ENCODE measurements around the gene CDKN2AIPNL.
"Not testable (repeated sequence)": the region's sequence is repeated elsewhere in the genome, so short reads cannot be mapped to it uniquely, and the experiment has no call there.

Gene CDKN2AIPNL

DNA sequence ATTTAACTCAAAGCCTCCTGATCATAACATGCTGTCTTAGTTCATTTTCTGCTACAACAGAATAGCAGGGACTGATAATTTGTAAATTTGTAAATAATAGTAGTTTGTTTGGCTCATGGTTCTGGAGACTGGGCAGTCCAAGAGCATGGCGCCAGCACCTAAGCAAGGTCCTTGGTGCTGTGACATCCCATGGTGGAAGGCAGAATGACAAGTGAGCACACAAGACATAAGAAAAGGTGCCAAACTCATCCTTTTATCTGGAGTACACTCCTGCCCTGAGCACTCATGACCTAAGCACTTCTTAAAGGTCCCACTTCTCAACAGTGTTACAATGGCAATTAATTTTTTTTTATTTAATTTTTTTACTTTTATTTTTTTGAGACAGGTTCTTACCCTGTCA, 24.2 kb downstream of the CDKN2AIPNL start:
- TF ChIP-seq, protein P1, sequence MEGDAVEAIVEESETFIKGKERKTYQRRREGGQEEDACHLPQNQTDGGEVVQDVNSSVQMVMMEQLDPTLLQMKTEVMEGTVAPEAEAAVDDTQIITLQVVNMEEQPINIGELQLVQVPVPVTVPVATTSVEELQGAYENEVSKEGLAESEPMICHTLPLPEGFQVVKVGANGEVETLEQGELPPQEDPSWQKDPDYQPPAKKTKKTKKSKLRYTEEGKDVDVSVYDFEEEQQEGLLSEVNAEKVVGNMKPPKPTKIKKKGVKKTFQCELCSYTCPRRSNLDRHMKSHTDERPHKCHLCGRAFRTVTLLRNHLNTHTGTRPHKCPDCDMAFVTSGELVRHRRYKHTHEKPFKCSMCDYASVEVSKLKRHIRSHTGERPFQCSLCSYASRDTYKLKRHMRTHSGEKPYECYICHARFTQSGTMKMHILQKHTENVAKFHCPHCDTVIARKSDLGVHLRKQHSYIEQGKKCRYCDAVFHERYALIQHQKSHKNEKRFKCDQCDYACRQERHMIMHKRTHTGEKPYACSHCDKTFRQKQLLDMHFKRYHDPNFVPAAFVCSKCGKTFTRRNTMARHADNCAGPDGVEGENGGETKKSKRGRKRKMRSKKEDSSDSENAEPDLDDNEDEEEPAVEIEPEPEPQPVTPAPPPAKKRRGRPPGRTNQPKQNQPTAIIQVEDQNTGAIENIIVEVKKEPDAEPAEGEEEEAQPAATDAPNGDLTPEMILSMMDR (conservative IDR thresholded peaks at IDR 0.05; ENCODE audit: low read length): no peak
- no peak for DNase-seq (ENCODE audit: low read depth)
- H3K4me3 ChIP-seq (ENCODE audit: low read length): no peak overlapping the region

DNA sequence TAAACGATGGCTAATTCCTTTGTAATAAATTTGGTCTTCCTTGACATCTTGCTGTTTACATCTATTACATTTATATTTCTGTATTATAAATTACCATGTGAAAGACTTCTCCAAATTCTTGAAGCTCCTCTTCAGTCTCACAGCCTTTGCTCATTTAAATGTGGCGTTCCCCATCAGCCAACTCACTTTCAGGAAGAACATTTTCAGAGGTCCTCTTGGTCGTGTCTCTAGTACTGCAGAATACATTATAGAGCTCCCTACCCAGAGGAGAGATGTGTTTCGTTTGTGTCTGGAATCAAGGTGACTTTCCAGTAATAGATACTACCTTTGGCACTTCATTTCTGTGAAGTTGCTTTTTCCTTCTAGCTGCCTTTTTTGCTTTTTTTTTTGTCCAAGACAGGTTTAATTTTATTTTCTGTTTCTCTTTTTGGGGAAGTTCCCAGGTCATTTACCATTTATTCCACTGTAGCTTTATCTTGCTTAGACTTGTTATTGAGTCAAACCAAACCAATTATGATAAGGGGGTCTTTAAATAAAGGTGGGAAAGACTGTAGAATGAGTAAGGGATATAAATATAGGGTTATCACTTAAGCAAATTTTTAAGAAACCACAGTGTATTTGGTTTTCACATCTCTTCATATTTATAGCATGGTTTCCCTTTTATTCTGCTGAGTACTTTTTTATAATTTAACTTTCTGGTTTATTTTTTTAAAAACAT, 27.5 kb downstream of the CDKN2AIPNL start:
- TF ChIP-seq, protein P1 (conservative IDR thresholded peaks at IDR 0.05; ENCODE audit: low read length): no peak
- no peak overlapping the region for H3K4me3 ChIP-seq (ENCODE audit: low read length)
- no peak for DNase-seq (ENCODE audit: low read depth)

DNA sequence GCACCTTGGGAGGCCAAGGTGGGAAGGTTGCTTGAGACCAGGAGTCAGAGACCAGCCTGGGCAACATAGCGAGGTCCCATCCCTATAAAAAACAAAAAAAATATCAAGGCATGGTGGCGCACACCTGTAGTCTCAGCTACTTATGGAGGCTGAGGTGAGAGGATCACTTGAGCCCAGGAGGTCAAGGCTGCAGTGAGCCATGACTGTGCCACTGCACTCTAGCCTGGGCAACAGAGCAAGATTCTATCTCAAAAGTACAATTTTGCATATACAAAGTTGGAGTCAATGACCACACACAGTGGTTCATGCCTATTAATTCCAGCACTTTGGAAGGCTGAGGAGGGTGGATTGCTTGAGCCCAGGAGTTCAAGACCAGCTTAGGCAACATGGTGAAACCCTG, 29.5 kb downstream of the CDKN2AIPNL start:
- not testable (repeated sequence) for DNase-seq (ENCODE audit: low read depth); H3K4me3 ChIP-seq (ENCODE audit: low read length)

DNA sequence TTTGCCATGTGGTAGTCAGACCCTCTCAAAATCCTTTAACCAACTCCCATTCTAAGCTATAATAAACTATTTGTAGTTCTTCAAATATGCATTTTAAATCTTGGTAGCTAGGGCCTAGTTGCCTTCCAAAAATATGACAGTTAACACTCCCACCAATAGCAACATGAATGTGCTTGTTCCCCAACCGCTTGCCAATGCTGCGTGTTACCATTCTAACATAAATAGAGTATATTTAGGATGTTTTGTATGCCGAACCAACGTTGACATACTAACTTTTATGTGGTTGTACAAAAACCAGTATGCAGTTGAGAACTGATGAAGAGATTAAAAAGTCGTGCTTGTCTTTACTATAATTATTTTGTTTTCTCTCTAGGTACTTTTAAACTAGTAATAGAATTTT, 31.3 kb downstream of the CDKN2AIPNL start:
- H3K4me3 ChIP-seq (ENCODE audit: low read length): no peak overlapping the region
- no peak for DNase-seq (ENCODE audit: low read depth)
- TF ChIP-seq, protein P1 (conservative IDR thresholded peaks at IDR 0.05; ENCODE audit: low read length): no peak

DNA sequence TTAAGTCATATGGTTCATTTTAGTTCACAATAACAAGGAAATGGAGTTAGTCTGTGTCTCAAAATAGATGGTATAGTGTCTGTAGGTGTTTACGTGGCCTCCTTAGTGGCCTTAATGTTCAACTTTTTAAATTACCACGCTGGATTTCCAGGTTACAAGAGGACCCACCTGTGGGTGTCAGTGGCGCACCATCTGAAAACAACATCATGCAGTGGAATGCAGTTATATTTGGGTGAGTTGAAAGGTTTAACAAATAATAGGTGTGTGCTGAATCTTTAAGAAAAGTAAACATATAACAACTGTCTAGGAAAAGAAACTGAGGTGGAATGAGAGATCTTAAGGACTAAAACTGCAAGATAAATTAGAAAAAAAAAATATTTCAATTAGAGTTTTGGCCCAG, 37.4 kb downstream of the CDKN2AIPNL start:
- no peak overlapping the region for H3K4me3 ChIP-seq (ENCODE audit: low read length)
- no peak for DNase-seq (ENCODE audit: low read depth)
- TF ChIP-seq, protein P1 (conservative IDR thresholded peaks at IDR 0.05; ENCODE audit: low read length): no peak

GRCh38 chr5:134373633-134374032, 38.0 kb downstream of the CDKN2AIPNL start:
- not testable (repeated sequence) for H3K4me3 ChIP-seq (ENCODE audit: low read length); DNase-seq (ENCODE audit: low read depth)

DNA sequence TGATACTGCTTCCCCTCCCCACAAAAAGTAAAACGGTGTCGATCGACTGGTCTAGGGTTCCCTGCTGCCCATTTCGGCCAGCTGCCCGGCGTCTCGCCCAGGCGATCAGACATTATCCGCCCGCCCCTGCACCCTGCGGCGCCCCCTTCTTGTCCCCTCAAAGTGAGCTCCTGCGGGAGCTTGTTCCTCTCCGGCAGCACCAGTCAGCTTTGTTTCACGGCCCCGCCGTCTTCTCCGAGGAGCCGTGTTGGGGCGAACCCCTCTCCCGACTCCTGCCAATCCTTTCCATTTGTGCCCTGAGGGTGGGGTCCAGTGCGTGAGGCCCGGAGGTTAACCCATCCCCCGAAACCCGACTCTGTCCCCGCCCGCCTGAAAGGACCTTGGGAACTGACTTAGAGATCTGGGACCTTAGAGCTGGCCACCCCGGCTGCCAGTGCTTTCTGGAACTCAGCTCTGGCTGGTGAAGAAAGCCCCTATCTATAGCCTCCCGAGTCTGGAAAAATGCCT, 39.8 kb downstream of the CDKN2AIPNL start:
- TF ChIP-seq, protein P1 (conservative IDR thresholded peaks at IDR 0.05; ENCODE audit: low read length): peak; percentile 14; the same call in 1 of the 2 replicates
- peak overlapping the region; percentile 97 for H3K4me3 ChIP-seq (ENCODE audit: low read length)
- peak; percentile 32 for DNase-seq (ENCODE audit: low read depth)
